Measurements from ENCODE around the gene KCTD5.

GRCh38 chr16:2710021-2710710, 27.8 kb downstream of the KCTD5 start:
- TF ChIP-seq, protein P1, sequence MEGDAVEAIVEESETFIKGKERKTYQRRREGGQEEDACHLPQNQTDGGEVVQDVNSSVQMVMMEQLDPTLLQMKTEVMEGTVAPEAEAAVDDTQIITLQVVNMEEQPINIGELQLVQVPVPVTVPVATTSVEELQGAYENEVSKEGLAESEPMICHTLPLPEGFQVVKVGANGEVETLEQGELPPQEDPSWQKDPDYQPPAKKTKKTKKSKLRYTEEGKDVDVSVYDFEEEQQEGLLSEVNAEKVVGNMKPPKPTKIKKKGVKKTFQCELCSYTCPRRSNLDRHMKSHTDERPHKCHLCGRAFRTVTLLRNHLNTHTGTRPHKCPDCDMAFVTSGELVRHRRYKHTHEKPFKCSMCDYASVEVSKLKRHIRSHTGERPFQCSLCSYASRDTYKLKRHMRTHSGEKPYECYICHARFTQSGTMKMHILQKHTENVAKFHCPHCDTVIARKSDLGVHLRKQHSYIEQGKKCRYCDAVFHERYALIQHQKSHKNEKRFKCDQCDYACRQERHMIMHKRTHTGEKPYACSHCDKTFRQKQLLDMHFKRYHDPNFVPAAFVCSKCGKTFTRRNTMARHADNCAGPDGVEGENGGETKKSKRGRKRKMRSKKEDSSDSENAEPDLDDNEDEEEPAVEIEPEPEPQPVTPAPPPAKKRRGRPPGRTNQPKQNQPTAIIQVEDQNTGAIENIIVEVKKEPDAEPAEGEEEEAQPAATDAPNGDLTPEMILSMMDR (optimal IDR thresholded peaks at IDR 0.05 in 1 of 3, IDR thresholded peaks at IDR 0.05 in 1 of 3, conservative IDR thresholded peaks at IDR 0.05 in 1 of 3; ENCODE audit: extremely low read depth in 1 of 3, insufficient read depth in 2 of 3, low read length in 3 of 3), result no peak
- TF ChIP-seq EZH2 (IDR thresholded peaks at IDR 0.05; ENCODE audit: low read length), result no peak

Data from keratinocyte (primary cell).